ENCODE data around the gene ANK3. TPM values are rescaled to one million over a fixed set of nuclear protein-coding genes. Genes with fewer than 3 reads are reported as not detected.

Gene ANK3
- total RNA-seq, 1 experiment from 2014 or later = 69.6 TPM

- TF ChIP-seq, protein P1, sequence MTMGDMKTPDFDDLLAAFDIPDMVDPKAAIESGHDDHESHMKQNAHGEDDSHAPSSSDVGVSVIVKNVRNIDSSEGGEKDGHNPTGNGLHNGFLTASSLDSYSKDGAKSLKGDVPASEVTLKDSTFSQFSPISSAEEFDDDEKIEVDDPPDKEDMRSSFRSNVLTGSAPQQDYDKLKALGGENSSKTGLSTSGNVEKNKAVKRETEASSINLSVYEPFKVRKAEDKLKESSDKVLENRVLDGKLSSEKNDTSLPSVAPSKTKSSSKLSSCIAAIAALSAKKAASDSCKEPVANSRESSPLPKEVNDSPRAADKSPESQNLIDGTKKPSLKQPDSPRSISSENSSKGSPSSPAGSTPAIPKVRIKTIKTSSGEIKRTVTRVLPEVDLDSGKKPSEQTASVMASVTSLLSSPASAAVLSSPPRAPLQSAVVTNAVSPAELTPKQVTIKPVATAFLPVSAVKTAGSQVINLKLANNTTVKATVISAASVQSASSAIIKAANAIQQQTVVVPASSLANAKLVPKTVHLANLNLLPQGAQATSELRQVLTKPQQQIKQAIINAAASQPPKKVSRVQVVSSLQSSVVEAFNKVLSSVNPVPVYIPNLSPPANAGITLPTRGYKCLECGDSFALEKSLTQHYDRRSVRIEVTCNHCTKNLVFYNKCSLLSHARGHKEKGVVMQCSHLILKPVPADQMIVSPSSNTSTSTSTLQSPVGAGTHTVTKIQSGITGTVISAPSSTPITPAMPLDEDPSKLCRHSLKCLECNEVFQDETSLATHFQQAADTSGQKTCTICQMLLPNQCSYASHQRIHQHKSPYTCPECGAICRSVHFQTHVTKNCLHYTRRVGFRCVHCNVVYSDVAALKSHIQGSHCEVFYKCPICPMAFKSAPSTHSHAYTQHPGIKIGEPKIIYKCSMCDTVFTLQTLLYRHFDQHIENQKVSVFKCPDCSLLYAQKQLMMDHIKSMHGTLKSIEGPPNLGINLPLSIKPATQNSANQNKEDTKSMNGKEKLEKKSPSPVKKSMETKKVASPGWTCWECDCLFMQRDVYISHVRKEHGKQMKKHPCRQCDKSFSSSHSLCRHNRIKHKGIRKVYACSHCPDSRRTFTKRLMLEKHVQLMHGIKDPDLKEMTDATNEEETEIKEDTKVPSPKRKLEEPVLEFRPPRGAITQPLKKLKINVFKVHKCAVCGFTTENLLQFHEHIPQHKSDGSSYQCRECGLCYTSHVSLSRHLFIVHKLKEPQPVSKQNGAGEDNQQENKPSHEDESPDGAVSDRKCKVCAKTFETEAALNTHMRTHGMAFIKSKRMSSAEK (CRISPR knock-in tag; IDR thresholded peaks at IDR 0.05; ENCODE audit: borderline replicate concordance) = no peak
- no peak for TF ChIP-seq ZNF671 (CRISPR knock-in tag; IDR thresholded peaks at IDR 0.05)
- no peak for TF ChIP-seq MYBL2 (CRISPR knock-in tag; IDR thresholded peaks at IDR 0.05)
Observed at GRCh38 chr10:60031183-60031582, 358.5 kb downstream of the ANK3 start (continued).

GRCh38 chr10:60029475-60029874 lies 360.2 kb downstream of the ANK3 start:
- H3K4me3 Mint-ChIP-seq = no peak overlapping the region
- no peak for DNase-seq (ENCODE audit: low spot score)
- peaks cover 31% of the 10 kb centered on the region for H3K4me1 Mint-ChIP-seq
- ATAC-seq = no peak
- ChIA-PET CTCF (interaction anchor here (0.6 to 1.2 kb wide), 3 partner anchors 39 to 327 kb away, joined by 3 to 5 read pairs (median 3); no protein-coding TSS in a partner anchor), POLR2A (no interaction called here)
- no peaks in the 10 kb centered on the region for H3K9me3 Mint-ChIP-seq
- no peaks in the 10 kb centered on the region for H3K36me3 Mint-ChIP-seq
- no peak overlapping the region for H3K27ac Mint-ChIP-seq
- TF ChIP-seq, protein P2, sequence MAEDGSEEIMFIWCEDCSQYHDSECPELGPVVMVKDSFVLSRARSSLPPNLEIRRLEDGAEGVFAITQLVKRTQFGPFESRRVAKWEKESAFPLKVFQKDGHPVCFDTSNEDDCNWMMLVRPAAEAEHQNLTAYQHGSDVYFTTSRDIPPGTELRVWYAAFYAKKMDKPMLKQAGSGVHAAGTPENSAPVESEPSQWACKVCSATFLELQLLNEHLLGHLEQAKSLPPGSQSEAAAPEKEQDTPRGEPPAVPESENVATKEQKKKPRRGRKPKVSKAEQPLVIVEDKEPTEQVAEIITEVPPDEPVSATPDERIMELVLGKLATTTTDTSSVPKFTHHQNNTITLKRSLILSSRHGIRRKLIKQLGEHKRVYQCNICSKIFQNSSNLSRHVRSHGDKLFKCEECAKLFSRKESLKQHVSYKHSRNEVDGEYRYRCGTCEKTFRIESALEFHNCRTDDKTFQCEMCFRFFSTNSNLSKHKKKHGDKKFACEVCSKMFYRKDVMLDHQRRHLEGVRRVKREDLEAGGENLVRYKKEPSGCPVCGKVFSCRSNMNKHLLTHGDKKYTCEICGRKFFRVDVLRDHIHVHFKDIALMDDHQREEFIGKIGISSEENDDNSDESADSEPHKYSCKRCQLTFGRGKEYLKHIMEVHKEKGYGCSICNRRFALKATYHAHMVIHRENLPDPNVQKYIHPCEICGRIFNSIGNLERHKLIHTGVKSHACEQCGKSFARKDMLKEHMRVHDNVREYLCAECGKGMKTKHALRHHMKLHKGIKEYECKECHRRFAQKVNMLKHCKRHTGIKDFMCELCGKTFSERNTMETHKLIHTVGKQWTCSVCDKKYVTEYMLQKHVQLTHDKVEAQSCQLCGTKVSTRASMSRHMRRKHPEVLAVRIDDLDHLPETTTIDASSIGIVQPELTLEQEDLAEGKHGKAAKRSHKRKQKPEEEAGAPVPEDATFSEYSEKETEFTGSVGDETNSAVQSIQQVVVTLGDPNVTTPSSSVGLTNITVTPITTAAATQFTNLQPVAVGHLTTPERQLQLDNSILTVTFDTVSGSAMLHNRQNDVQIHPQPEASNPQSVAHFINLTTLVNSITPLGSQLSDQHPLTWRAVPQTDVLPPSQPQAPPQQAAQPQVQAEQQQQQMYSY (CRISPR knock-in tag; IDR thresholded peaks at IDR 0.05) = no peak
- no peak for TF ChIP-seq GRHL2 (CRISPR knock-in tag; IDR thresholded peaks at IDR 0.05; ENCODE audit: insufficient replicate concordance, severe bottlenecking)
- H3K27me3 Mint-ChIP-seq (ENCODE audit: low read depth) = no peaks in the 10 kb centered on the region

DNA sequence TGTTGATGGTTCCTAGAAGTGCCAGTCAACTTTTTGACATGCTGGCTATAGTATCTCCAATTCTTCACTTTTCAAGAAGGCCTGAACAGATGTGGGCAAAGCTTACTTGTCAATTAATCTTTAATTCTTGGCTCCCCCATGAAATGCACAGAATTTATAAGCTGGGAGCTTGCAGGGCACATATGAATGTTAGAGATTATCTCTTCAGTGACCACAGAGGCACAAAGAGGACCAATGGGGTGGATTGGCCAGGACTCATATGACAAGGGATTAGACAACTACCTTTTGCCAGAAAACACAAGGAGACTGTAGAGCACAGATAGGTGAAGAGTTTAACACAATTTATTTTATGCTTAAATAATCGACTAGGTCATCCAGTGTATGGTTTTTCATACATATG lies 361.6 kb downstream of the ANK3 start:
- ATAC-seq (no peak), DNase-seq (ENCODE audit: low spot score) (no peak)
- H3K4me1 Mint-ChIP-seq = peaks cover 31% of the 10 kb centered on the region
- H3K36me3 Mint-ChIP-seq = no peaks in the 10 kb centered on the region
- TF ChIP-seq FOXJ3 (CRISPR knock-in tag; IDR thresholded peaks at IDR 0.05; ENCODE audit: borderline replicate concordance) (no peak), TEAD1 (CRISPR knock-in tag; IDR thresholded peaks at IDR 0.05) (no peak), NFE2L1 (CRISPR knock-in tag; IDR thresholded peaks at IDR 0.05) (no peak), AR (CRISPR knock-in tag; IDR thresholded peaks at IDR 0.05) (no peak), ETV6 (CRISPR knock-in tag; IDR thresholded peaks at IDR 0.05) (no peak), USF1 (CRISPR knock-in tag; IDR thresholded peaks at IDR 0.05) (no peak), NR3C1 (CRISPR knock-in tag; conservative IDR thresholded peaks at IDR 0.05; ENCODE audit: low read depth) (no peak), IRF2 (CRISPR knock-in tag; IDR thresholded peaks at IDR 0.05; ENCODE audit: borderline replicate concordance, low read depth) (no peak), PRRX2 (CRISPR knock-in tag; IDR thresholded peaks at IDR 0.05) (no peak), SMAD3 (CRISPR knock-in tag; IDR thresholded peaks at IDR 0.05; ENCODE audit: borderline replicate concordance) (no peak), RORB (CRISPR knock-in tag; IDR thresholded peaks at IDR 0.05) (no peak), NFYB (CRISPR knock-in tag; conservative IDR thresholded peaks at IDR 0.05; ENCODE audit: low read depth) (no peak), JAZF1 (CRISPR knock-in tag; IDR thresholded peaks at IDR 0.05) (no peak), ZNF396 (CRISPR knock-in tag; IDR thresholded peaks at IDR 0.05; ENCODE audit: borderline replicate concordance) (no peak), ESRRA (CRISPR knock-in tag; IDR thresholded peaks at IDR 0.05; ENCODE audit: borderline replicate concordance) (no peak)
- TF ChIP-seq, protein P3, sequence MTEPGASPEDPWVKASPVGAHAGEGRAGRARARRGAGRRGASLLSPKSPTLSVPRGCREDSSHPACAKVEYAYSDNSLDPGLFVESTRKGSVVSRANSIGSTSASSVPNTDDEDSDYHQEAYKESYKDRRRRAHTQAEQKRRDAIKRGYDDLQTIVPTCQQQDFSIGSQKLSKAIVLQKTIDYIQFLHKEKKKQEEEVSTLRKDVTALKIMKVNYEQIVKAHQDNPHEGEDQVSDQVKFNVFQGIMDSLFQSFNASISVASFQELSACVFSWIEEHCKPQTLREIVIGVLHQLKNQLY (CRISPR knock-in tag; IDR thresholded peaks at IDR 0.05) = no peak
- TF ChIP-seq, protein P4, sequence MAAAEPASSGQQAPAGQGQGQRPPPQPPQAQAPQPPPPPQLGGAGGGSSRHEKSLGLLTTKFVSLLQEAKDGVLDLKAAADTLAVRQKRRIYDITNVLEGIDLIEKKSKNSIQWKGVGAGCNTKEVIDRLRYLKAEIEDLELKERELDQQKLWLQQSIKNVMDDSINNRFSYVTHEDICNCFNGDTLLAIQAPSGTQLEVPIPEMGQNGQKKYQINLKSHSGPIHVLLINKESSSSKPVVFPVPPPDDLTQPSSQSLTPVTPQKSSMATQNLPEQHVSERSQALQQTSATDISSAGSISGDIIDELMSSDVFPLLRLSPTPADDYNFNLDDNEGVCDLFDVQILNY (CRISPR knock-in tag; IDR thresholded peaks at IDR 0.05) = no peak
- H3K9me3 Mint-ChIP-seq = no peaks in the 10 kb centered on the region
- CTCF ChIA-PET = no interaction called here
- no peak overlapping the region for H3K27ac Mint-ChIP-seq
- POLR2A ChIA-PET = interaction anchor here (0.6 kb wide), 1 partner anchor 318 kb away, joined by 3 read pairs; no protein-coding TSS in a partner anchor
- no peaks in the 10 kb centered on the region for H3K27me3 Mint-ChIP-seq (ENCODE audit: low read depth)
- no peak overlapping the region for H3K4me3 Mint-ChIP-seq

All from WTC11 (cell line).